SK-N-SH (cell line): Measurements from ENCODE around the gene TLX1. TPM values are rescaled to one million over a fixed set of nuclear protein-coding genes. Genes with fewer than 3 reads are reported as not detected.

Experiments
- CTCF ChIA-PET: fragments of 300-600, 350-600 bp; formaldehyde crosslinking; extraction: SDS; loops from one replicate; lab custom pipeline; 2021; lab: Yijun Ruan, JAX
- POLR2A ChIA-PET: fragments of 350-600 bp; sonication (Branson Sonifier 250); formaldehyde crosslinking; extraction: SDS; loops from one replicate; lab custom pipeline; 2020; ENCODE audit warnings: antibody characterized with exemption, inconsistent platforms; lab: Yijun Ruan, JAX
- DNase-seq: peaks from one replicate; pipeline ENCODE4 v3.0.0; 2012
- H2AFZ ChIP-seq: fragments of 200-600 bp; sonication (generic); 2 replicates; pipeline ENCODE4 v1.8.1; 2016; ENCODE audit warnings: antibody characterized with exemption, mild to moderate bottlenecking, low read depth
- H3F3A ChIP-seq: fragments of 200-600 bp; sonication (generic); replicated peaks from 2 replicates; pipeline ENCODE3; 2016; ENCODE audit warnings: antibody characterized with exemption, mild to moderate bottlenecking; ENCODE audit not compliant: insufficient read depth
- H3K27ac ChIP-seq, 2 experiments: fragments of 200-500 bp in 1 of 2; fragments of 200-600 bp in 1 of 2; sonication (Bioruptor generic) in 1 of 2; sonication (generic), shearing (Covaris generic) in 1 of 2; 2 replicates each; pipeline versions ENCODE4 v1.5.1 to v1.6.1; 2014 to 2016; ENCODE audit warnings: low read depth in 2 of 2, inconsistent platforms in 1 of 2, low read length in 1 of 2, mild to moderate bottlenecking in 1 of 2, mixed read lengths in 1 of 2
- H3K27me3 ChIP-seq: fragments of 200-600 bp; sonication (generic), shearing (Covaris generic); 2 replicates; pipeline ENCODE4 v1.6.1; 2016; ENCODE audit warnings: mixed run types; ENCODE audit not compliant: insufficient read depth
- H3K36me3 ChIP-seq, 2 experiments: fragments of 200-500 bp in 1 of 2; fragments of 200-600 bp in 1 of 2; sonication (Bioruptor generic) in 1 of 2; sonication (generic) in 1 of 2; replicated peaks in 1 of 2; 2 replicates each; pipeline versions ENCODE3 to v1.5.1; 2014 to 2016; ENCODE audit warnings: low read length in 1 of 2, mild to moderate bottlenecking in 1 of 2; ENCODE audit not compliant: insufficient read depth in 2 of 2, control insufficient read depth in 1 of 2
- H3K4me1 ChIP-seq, 2 experiments: fragments of 200-500 bp in 1 of 2; fragments of 200-600 bp in 1 of 2; sonication (Bioruptor generic) in 1 of 2; sonication (generic), shearing (Covaris generic) in 1 of 2; 2 replicates each; pipeline versions ENCODE4 v1.5.1 to v1.6.1; 2014 to 2016; ENCODE audit warnings: low read depth in 1 of 2, low read length in 1 of 2, mixed run types in 1 of 2; ENCODE audit not compliant: insufficient read depth in 2 of 2, control insufficient read depth in 1 of 2
- H3K4me2 ChIP-seq: fragments of 200-600 bp; sonication (generic), shearing (Covaris generic); 2 replicates; pipeline ENCODE4 v1.6.1; 2017; ENCODE audit warnings: mixed run types
- H3K4me3 ChIP-seq, 2 experiments: fragments of 200-500 bp in 1 of 2; fragments of 200-600 bp in 1 of 2; sonication (Bioruptor generic) in 1 of 2; sonication (generic), shearing (Covaris generic) in 1 of 2; 2 replicates each; pipeline versions ENCODE4 v1.5.1 to v1.8.1; 2014 to 2016; ENCODE audit warnings: low read depth in 2 of 2, inconsistent platforms in 1 of 2, low read length in 1 of 2, mild to moderate bottlenecking in 1 of 2, mixed read lengths in 1 of 2, moderate library complexity in 1 of 2
- H3K79me2 ChIP-seq: fragments of 200-600 bp; sonication (generic); 2 replicates; pipeline ENCODE4 v1.8.1; 2017; ENCODE audit warnings: mild to moderate bottlenecking; ENCODE audit not compliant: insufficient read depth
- H3K9ac ChIP-seq: fragments of 200-600 bp; sonication (generic); 2 replicates; pipeline ENCODE4 v1.6.1; 2017; ENCODE audit warnings: mixed run types
- H3K9me2 ChIP-seq: fragments of 200-600 bp; sonication (generic); 2 replicates; pipeline ENCODE4 v1.6.1; 2017; ENCODE audit warnings: mixed run types
- H3K9me3 ChIP-seq: fragments of 200-600 bp; sonication (generic); 2 replicates; pipeline ENCODE4 v1.6.1; 2017; ENCODE audit warnings: mixed run types, mild to moderate bottlenecking, moderate library complexity
- H4K20me1 ChIP-seq: fragments of 200-600 bp; sonication (generic); 2 replicates; pipeline ENCODE4 v1.6.1; 2017; ENCODE audit warnings: mild to moderate bottlenecking, mixed run types; ENCODE audit not compliant: insufficient read depth
- CHD2 ChIP-seq: fragments of 150-350 bp; IDR thresholded peaks from 2 replicates; pipeline ENCODE4 v1.6.1; 2018; ENCODE audit warnings: low read length; ENCODE audit not compliant: partially characterized antibody
- ELF1 ChIP-seq: IDR thresholded peaks from 2 replicates; pipeline ENCODE4 v1.4.0; 2012
- EP300 ChIP-seq, 2 experiments: IDR thresholded peaks; 2 replicates each; pipeline versions ENCODE4 v1.4.0 to v1.6.1; 2012; ENCODE audit warnings: borderline replicate concordance in 1 of 2, low read depth in 1 of 2, low read length in 1 of 2
- FOXM1 ChIP-seq: IDR thresholded peaks from 2 replicates; pipeline ENCODE4 v1.4.0; 2012; ENCODE audit warnings: low read depth, mild to moderate bottlenecking
- GABPA ChIP-seq: IDR thresholded peaks from 2 replicates; pipeline ENCODE4 v1.4.0; 2012; ENCODE audit warnings: low read depth, mild to moderate bottlenecking
- JUND ChIP-seq: IDR thresholded peaks from 2 replicates; pipeline ENCODE4 v1.4.0; 2012
- MEF2A ChIP-seq: IDR thresholded peaks from 2 replicates; pipeline ENCODE4 v1.4.0; 2012; ENCODE audit warnings: low read depth, borderline replicate concordance
- MXI1 ChIP-seq: IDR thresholded peaks from 2 replicates; pipeline ENCODE4 v1.6.1; 2012; ENCODE audit warnings: mild to moderate bottlenecking, low read depth, low read length, improper control_type of control experiment
- NFIC ChIP-seq: IDR thresholded peaks from 2 replicates; pipeline ENCODE4 v1.4.0; 2012; ENCODE audit warnings: borderline replicate concordance
- PBX3 ChIP-seq: IDR thresholded peaks from 2 replicates; pipeline ENCODE4; 2012
- RAD21 ChIP-seq: IDR thresholded peaks from 2 replicates; pipeline ENCODE4 v1.6.1; 2012; ENCODE audit warnings: mild to moderate bottlenecking, low read length
- RFX5 ChIP-seq: IDR thresholded peaks from 2 replicates; pipeline ENCODE4 v1.6.1; 2012; ENCODE audit warnings: mild to moderate bottlenecking, improper control_type of control experiment, low read length
- RXRA ChIP-seq: IDR thresholded peaks from 2 replicates; pipeline ENCODE4 v1.4.0; 2012; ENCODE audit warnings: low read depth, mild to moderate bottlenecking, borderline replicate concordance
- SIN3A ChIP-seq: IDR thresholded peaks from 2 replicates; pipeline ENCODE4 v1.6.1; 2012; ENCODE audit warnings: low read depth, mild to moderate bottlenecking, low read length, moderate library complexity, borderline replicate concordance
- SMC3 ChIP-seq: IDR thresholded peaks from 2 replicates; pipeline ENCODE4 v1.6.1; 2012; ENCODE audit warnings: low read depth, low read length, improper control_type of control experiment
- TCF12 ChIP-seq: IDR thresholded peaks from 2 replicates; pipeline ENCODE4 v1.4.0; 2012
- YY1 ChIP-seq: IDR thresholded peaks from 2 replicates; pipeline ENCODE4 v1.4.0; 2012; ENCODE audit warnings: low read depth, mild to moderate bottlenecking
- WGBS: methylation state at CpG from one replicate; pipeline ENCODE4 v1.1.6; 2017; ENCODE audit warnings: low lambda C conversion rate; 5-methylcytosine and 5-hydroxymethylcytosine counted together
- polyA plus RNA-seq, 3 experiments: library from polyadenylated mRNA; depleted of rRNA; stranded (reverse); fragments of >200 nt; gene quantifications; 2 replicates each; pipeline ENCODE4 v1.2.3, GENCODE V29; 2012
- TF ChIP-seq, protein P1 (sequence below): fragments of 150-350 bp; IDR thresholded peaks from 2 replicates; pipeline ENCODE4 v1.6.1; 2016; ENCODE audit warnings: mild to moderate bottlenecking, low read depth, low read length
- TF ChIP-seq, protein P2 (sequence below): IDR thresholded peaks from 2 replicates; pipeline ENCODE4 v1.4.0; 2012; ENCODE audit warnings: low read depth
- TF ChIP-seq, protein P3 (sequence below): fragments of 200-600 bp; sonication (generic); IDR thresholded peaks from 2 replicates; pipeline ENCODE4 v1.6.1; 2017; ENCODE audit warnings: antibody characterized with exemption, mild to moderate bottlenecking, moderate library complexity

Gene TLX1
- polyA plus RNA-seq, 1 of the 3 experiments (the other 2 are of a cell fraction), result not detected

DNA sequence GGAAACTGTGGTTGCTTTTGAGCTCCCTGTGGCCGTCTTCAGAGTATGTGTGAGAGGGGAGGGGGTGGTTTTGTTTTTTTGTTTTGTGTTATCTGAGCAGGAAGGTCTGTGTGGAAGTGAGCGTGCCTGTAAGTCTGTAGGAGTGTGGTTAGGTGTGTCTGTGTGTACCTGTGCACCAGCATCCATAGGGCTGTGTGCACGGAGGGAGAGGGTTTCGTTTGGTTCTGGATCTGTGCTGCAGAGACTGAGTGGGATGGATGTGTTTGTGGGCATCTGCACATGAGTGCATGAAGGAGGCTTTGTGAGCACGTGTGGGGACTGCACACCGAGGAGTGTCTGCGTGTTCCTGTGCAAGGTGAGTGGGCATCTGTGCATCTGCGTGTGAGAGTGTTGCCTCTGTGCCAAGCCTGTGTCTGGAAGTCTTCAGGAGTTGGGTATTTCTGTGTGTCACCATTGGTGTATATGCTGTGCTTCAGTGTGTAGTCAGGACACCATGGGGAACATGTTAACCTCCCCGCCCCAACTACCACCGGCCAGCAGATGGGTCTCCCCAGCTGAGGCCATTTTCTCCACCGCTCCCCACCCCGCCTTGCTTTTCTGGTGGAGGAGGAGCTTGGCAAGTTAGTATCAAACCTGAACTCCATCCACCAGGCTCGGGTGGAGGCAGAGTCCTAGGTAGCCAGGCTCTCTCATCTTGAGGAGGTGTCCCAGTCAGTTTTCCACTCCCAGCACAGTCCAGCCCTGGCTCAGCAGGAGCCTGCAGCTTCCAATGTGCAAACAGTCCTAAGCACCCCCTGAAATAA lies 7.1 kb upstream of the TLX1 start:
- ChIA-PET CTCF (interaction anchor here (0.7 to 7.1 kb wide), 10 partner anchors 13 to 90 kb away, joined by 3 to 90 read pairs (median 4); no protein-coding TSS in a partner anchor), POLR2A (interaction anchor here (0.6 kb wide), 1 partner anchor 107 kb away, joined by 3 read pairs; no protein-coding TSS in a partner anchor)
- peak overlapping the region; percentile 67; the same call in 1 of the 2 replicates for H3K4me2 ChIP-seq
- no peaks in the 10 kb centered on the region for H3F3A ChIP-seq
- TF ChIP-seq RAD21, result no peak
- TF ChIP-seq NFIC, result no peak
- TF ChIP-seq, protein P1, sequence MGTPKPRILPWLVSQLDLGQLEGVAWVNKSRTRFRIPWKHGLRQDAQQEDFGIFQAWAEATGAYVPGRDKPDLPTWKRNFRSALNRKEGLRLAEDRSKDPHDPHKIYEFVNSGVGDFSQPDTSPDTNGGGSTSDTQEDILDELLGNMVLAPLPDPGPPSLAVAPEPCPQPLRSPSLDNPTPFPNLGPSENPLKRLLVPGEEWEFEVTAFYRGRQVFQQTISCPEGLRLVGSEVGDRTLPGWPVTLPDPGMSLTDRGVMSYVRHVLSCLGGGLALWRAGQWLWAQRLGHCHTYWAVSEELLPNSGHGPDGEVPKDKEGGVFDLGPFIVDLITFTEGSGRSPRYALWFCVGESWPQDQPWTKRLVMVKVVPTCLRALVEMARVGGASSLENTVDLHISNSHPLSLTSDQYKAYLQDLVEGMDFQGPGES, result no peak
- TF ChIP-seq, protein P2, sequence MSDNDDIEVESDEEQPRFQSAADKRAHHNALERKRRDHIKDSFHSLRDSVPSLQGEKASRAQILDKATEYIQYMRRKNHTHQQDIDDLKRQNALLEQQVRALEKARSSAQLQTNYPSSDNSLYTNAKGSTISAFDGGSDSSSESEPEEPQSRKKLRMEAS, result no peak
- no peak for TF ChIP-seq SMC3
- no peak for TF ChIP-seq EP300 (IDR thresholded peaks at IDR 0.05; ENCODE audit: borderline replicate concordance in 1 of 2, low read depth in 1 of 2, low read length in 1 of 2)
- TF ChIP-seq ELF1, result no peak
- TF ChIP-seq JUND, result no peak
- no peak for TF ChIP-seq MEF2A
- WGBS, result 55% methylated on average over 13 of the region's 13 CpGs
- DNase-seq, result peak; percentile 21
- H3K36me3 ChIP-seq, result no peaks in the 10 kb centered on the region
- H3K4me1 ChIP-seq, result peaks cover 0 to 19% of the 10 kb centered on the region in 2 experiments; a peak in 1 of 4 replicates
- peaks cover 97% of the 10 kb centered on the region for H3K27me3 ChIP-seq
- no peak overlapping the region for H3K27ac ChIP-seq
- no peak overlapping the region for H3K9ac ChIP-seq
- no peaks in the 10 kb centered on the region for H3K9me3 ChIP-seq
- no peaks in the 10 kb centered on the region for H3K9me2 ChIP-seq
- H3K4me3 ChIP-seq, result no peak overlapping the region
- H3K79me2 ChIP-seq, result no peaks in the 10 kb centered on the region
- no peak overlapping the region for H2AFZ ChIP-seq
- no peaks in the 10 kb centered on the region for H4K20me1 ChIP-seq

DNA sequence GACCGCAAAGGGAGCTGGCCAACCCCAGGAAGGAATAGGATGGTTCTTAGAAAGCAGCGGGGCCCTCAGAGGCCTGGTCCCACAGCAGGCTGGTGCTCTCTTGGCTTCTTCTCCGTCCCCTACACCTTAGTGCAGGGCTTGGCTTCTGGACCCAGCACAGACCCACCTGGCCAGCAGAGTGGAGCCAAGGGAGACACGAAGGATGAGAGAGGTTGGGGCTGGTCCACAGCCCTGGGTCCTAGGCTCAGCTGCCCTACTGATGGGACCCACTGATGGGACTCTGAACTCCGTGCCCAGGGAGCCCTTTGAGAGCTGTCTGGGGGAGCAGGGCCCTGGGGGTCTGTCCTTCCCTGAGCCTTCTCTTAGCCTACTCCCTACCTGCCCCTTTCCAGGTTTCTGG lies 6.2 kb upstream of the TLX1 start:
- Histone ChIP-seq H3K4me3 (no peak overlapping the region), H4K20me1 (no peaks in the 10 kb centered on the region), H3K4me1 (peaks cover 0 to 19% of the 10 kb centered on the region in 2 experiments; a peak in 1 of 4 replicates), H3F3A (no peaks in the 10 kb centered on the region), H3K9ac (no peak overlapping the region), H3K9me3 (no peaks in the 10 kb centered on the region), H3K27ac (no peak overlapping the region), H3K4me2 (no peak overlapping the region), H3K36me3 (no peaks in the 10 kb centered on the region), H3K9me2 (no peaks in the 10 kb centered on the region), H3K27me3 (peaks cover 95% of the 10 kb centered on the region), H2AFZ (no peak overlapping the region), H3K79me2 (no peaks in the 10 kb centered on the region)
- WGBS, result 32% methylated on average over 5 of the region's 5 CpGs
- DNase-seq, result no peak
- ChIA-PET POLR2A (no interaction called here), CTCF (interaction anchor here (0.7 to 7.1 kb wide), 5 partner anchors 12 to 65 kb away, joined by 3 to 90 read pairs (median 6); no protein-coding TSS in a partner anchor)
- TF ChIP-seq RXRA (no peak), MXI1 (no peak), YY1 (no peak), FOXM1 (no peak), NFIC (no peak), SIN3A (no peak), SMC3 (no peak), TCF12 (no peak), GABPA (no peak), RFX5 (no peak), PBX3 (no peak), CHD2 (no peak)
- TF ChIP-seq, protein P3, sequence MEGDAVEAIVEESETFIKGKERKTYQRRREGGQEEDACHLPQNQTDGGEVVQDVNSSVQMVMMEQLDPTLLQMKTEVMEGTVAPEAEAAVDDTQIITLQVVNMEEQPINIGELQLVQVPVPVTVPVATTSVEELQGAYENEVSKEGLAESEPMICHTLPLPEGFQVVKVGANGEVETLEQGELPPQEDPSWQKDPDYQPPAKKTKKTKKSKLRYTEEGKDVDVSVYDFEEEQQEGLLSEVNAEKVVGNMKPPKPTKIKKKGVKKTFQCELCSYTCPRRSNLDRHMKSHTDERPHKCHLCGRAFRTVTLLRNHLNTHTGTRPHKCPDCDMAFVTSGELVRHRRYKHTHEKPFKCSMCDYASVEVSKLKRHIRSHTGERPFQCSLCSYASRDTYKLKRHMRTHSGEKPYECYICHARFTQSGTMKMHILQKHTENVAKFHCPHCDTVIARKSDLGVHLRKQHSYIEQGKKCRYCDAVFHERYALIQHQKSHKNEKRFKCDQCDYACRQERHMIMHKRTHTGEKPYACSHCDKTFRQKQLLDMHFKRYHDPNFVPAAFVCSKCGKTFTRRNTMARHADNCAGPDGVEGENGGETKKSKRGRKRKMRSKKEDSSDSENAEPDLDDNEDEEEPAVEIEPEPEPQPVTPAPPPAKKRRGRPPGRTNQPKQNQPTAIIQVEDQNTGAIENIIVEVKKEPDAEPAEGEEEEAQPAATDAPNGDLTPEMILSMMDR, result no peak
